Measurements from ENCODE around the gene CBX2. TPM values are rescaled to one million over a fixed set of nuclear protein-coding genes. Genes with fewer than 3 reads are reported as not detected.

CBX2 gene
- total RNA-seq, 1 donor from 2014 or later: 4.6 TPM

Other genes with a start within 250 kb of the CBX2 start
- gene RBFOX3, start 167.1 kb upstream of the CBX2 start, total RNA-seq: not detected in 2 replicates
- not detected in 2 replicates for gene ENPP7, start 47.2 kb upstream of the CBX2 start, total RNA-seq
- 1.3 and 2.0 TPM in 2 replicates for gene CBX8, start 18.9 kb downstream of the CBX2 start, total RNA-seq
- gene CBX4, start 61.3 kb downstream of the CBX2 start, total RNA-seq: 7.2 and 8.3 TPM in 2 replicates